ENCODE results near the gene IFT20.
A peak's percentile ranks its signal among the peaks of the same experiment; 100 is the strongest.
"Not testable (repeated sequence)": the region's sequence is repeated elsewhere in the genome, so short reads cannot be mapped to it uniquely, and the experiment has no call there.

Gene IFT20

GRCh38 chr17:28306954-28307401 lies 28.3 kb downstream of the IFT20 start:
- DNase-seq: no peak

GRCh38 chr17:28298449-28298848 lies 36.8 kb downstream of the IFT20 start:
- DNase-seq: no peak

- DNase-seq: no peak
Measured at GRCh38 chr17:28295677-28296578, 39.3 kb downstream of the IFT20 start.

- peak in 1 of 2 donors; percentile 1 for DNase-seq
Measured at GRCh38 chr17:28293994-28294393, 41.3 kb downstream of the IFT20 start.

GRCh38 chr17:28292878-28293277 lies 42.4 kb downstream of the IFT20 start:
- DNase-seq: not testable (repeated sequence)

GRCh38 chr17:28291780-28292330 lies 43.4 kb downstream of the IFT20 start:
- DNase-seq: no peak

- no peak for DNase-seq
Measured at GRCh38 chr17:28290703-28291102, 44.6 kb downstream of the IFT20 start.

- DNase-seq: no peak
Measured at GRCh38 chr17:28285965-28286364, 49.3 kb downstream of the IFT20 start.

- no peak for DNase-seq
Measured at GRCh38 chr17:28282596-28282995, 52.7 kb downstream of the IFT20 start.

GRCh38 chr17:28280826-28281225 lies 54.4 kb downstream of the IFT20 start:
- no peak for DNase-seq

GRCh38 chr17:28279411-28279810 lies 55.9 kb downstream of the IFT20 start:
- no peak for DNase-seq
